ENCODE data around the gene P4HTM.

DNA sequence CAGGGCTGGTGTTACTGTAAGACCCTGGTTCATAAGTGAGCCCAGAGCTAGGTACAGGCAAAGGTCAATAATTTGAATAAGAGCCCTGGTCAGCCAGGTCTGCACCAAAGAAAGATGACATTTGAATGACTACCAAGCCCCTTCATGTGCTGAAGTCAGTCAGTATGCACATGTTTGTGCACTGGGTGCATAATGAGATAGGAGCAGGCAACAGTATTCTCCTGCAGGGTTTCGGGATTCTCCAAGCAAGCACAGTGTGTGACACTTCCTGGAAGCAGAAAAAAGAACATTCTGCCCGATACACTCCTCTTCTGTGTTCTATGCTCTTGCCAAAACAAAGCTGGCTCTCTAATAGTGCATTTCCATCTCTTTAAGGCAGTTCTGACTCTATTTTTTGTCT lies 44.6 kb downstream of the P4HTM start:
- TF ChIP-seq, protein P1, sequence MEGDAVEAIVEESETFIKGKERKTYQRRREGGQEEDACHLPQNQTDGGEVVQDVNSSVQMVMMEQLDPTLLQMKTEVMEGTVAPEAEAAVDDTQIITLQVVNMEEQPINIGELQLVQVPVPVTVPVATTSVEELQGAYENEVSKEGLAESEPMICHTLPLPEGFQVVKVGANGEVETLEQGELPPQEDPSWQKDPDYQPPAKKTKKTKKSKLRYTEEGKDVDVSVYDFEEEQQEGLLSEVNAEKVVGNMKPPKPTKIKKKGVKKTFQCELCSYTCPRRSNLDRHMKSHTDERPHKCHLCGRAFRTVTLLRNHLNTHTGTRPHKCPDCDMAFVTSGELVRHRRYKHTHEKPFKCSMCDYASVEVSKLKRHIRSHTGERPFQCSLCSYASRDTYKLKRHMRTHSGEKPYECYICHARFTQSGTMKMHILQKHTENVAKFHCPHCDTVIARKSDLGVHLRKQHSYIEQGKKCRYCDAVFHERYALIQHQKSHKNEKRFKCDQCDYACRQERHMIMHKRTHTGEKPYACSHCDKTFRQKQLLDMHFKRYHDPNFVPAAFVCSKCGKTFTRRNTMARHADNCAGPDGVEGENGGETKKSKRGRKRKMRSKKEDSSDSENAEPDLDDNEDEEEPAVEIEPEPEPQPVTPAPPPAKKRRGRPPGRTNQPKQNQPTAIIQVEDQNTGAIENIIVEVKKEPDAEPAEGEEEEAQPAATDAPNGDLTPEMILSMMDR (IDR thresholded peaks at IDR 0.05) = no peak
- TF ChIP-seq POLR2AphosphoS5 (IDR thresholded peaks at IDR 0.05) = no peak
